HUES48 (cell line): ENCODE data around the gene RNF225.
"Not testable (repeated sequence)": the region's sequence is repeated elsewhere in the genome, so short reads cannot be mapped to it uniquely, and the experiment has no call there.

Source experiments
- H3K27ac ChIP-seq: one replicate; pipeline ENCODE4 v1.7.0; 2013; ENCODE audit warnings: low read depth, low read length, inconsistent platforms
- H3K27me3 ChIP-seq: 2 replicates; pipeline ENCODE4 v1.6.1; 2013; ENCODE audit warnings: mild to moderate bottlenecking, low read length; ENCODE audit not compliant: control insufficient read depth, insufficient read depth
- H3K36me3 ChIP-seq: 2 replicates; pipeline ENCODE4 v1.6.1; 2013; ENCODE audit warnings: low read length; ENCODE audit not compliant: control insufficient read depth, insufficient read depth
- H3K4me1 ChIP-seq: 2 replicates; pipeline ENCODE4 v1.6.1; 2013; ENCODE audit warnings: mild to moderate bottlenecking, low read length; ENCODE audit not compliant: control insufficient read depth, insufficient read depth
- H3K4me3 ChIP-seq: 2 replicates; pipeline ENCODE4 v1.5.1; 2013; ENCODE audit warnings: mild to moderate bottlenecking, low read depth, low read length
- H3K9ac ChIP-seq: 2 replicates; pipeline ENCODE4 v1.6.1; 2013; ENCODE audit warnings: mild to moderate bottlenecking, low read depth, low read length, moderate library complexity
- H3K9me3 ChIP-seq: 2 replicates; pipeline ENCODE4 v1.6.1; 2013; ENCODE audit warnings: low read length; ENCODE audit not compliant: control insufficient read depth, insufficient read depth

RNF225 gene

DNA sequence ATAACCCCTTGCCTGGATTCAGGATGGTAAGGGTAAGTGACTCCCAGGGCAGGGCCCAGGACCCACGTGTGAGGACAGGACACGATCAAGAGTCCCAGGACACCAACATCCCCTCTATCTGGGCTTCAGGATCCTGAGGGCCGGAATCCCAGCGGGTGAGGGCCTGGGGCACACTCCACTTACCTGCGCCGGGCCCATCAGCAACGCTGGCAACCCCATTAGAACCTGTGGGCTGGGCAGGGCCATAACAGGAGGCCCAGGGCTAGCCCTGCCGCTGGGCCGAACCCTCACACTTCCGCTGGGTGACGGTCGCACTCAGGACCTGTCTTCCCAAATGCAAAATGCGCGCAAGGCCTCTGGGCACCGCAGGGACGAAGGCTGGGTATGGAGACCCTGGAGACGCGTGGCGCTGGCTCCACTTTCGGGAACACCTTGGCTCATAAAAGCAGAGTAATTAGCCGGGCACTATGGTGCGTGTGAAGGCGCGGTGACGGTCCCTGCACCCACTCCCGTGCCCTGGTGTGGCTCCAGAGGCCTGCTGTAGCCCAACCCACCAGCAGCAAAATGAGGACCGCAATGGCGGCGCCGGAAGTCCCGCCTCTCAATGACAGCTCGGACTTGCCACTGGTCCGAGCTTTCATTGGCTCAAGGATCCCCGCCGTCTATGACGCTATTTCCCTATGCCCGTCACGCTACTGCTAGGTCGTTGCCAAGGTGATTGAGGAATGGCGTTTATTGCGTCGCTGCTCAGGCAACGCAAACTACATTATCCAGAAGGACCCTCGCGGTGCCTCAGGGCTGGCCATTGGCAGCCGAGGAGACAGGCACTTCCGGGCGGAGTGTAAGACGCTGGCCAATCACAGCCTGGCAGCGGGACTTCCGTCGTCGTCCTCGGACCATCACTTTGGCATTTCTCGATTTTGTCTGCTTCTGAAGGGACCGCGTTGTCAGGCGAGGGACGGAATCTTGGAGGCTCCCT is 44.4 kb downstream of the RNF225 start, which contains the start of gene ZNF132:
ZNF132 (minus strand) TSS at position 578 of the 979 bp plus-strand sequence; CDS start at position 246, 332 bp downstream.
- H3K4me1 ChIP-seq: no peaks in the 10 kb centered on the region
- no peak within 1 kb of the TSS for H3K9ac ChIP-seq
- peaks cover 5% of the 10 kb centered on the region; the same call in 1 of the 2 replicates for H3K27me3 ChIP-seq
- H3K9me3 ChIP-seq: peaks cover 49% of the 10 kb centered on the region
- H3K4me3 ChIP-seq: peak within 1 kb of the TSS; percentile 69
- no peak within 1 kb of the TSS for H3K27ac ChIP-seq
- H3K36me3 ChIP-seq: peaks cover 19% of the 10 kb centered on the region

DNA sequence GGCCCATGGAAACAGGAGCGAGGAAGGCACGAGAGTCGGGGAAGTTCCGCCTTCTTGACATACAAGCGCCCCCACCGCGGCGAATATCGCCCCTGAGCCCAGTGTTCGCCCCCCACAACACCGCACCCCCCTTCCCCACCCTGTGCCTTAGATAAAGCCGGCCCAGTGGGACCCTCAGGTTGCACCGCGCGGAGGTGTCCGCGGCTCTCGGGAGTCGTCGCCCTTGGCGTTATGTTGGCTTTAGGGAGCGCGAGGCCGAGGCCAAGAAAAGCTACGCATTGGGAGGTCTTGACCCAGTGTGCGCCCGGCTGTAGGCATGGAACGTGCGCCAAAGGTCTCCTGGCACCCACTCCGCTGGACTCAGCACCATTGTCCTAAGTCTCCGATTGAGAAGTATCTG is 45.1 kb downstream of the RNF225 start:
- Histone ChIP-seq H3K27me3 (peaks cover 5% of the 10 kb centered on the region; the same call in 1 of the 2 replicates), H3K36me3 (peaks cover 12% of the 10 kb centered on the region), H3K9ac (no peak overlapping the region), H3K4me3 (peak overlapping the region; percentile 69), H3K27ac (no peak overlapping the region), H3K4me1 (no peaks in the 10 kb centered on the region), H3K9me3 (peaks cover 42% of the 10 kb centered on the region)

DNA sequence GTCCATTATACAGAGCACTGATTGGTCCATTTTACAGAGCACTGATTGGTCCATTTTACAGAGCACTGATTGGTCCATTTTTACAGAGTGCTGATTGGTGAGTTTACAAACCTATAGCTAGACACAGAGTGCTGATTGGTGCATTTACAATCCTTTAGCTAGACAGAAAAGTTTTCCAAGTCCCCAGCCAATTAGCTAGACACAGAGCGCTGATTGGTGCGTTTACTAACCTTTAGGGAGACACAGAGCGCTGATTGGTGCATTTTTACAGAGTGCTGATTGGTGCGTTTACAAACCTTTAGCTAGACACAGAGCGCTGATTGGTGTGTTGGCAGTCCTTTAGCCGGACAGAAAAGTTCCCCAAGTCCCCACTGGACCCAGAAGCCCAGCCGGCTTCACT is 47.5 kb downstream of the RNF225 start:
- peaks cover 27% of the 10 kb centered on the region for H3K9me3 ChIP-seq
- not testable (repeated sequence) for H3K36me3 ChIP-seq

More for the DNA sequence above, 47.5 kb downstream of the RNF225 start:
- not testable (repeated sequence) for H3K27me3 ChIP-seq, H3K4me1 ChIP-seq, H3K9ac ChIP-seq, H3K27ac ChIP-seq, H3K4me3 ChIP-seq
